Spleen (tissue), 11 donors: ENCODE results near the gene PNPLA3. TPM values are rescaled to one million over a fixed set of nuclear protein-coding genes. Genes with fewer than 3 reads are reported as not detected.

Source experiments
- DNase-seq: peaks from one replicate; pipeline ENCODE4 v3.0.0-alpha.2; 2020
- H3K27ac ChIP-seq, 8 donors: fragments of 200-600 bp; sonication (generic) in 7 of 8; 1 replicate in 4 of 8; 2 replicates in 4 of 8; pipeline versions ENCODE4 v1.5.0 to v1.8.0; 2016 to 2021; ENCODE audit warnings: inconsistent platforms in 4 of 8, mild to moderate bottlenecking in 4 of 8, moderate library complexity in 1 of 8
- H3K27me3 ChIP-seq, 7 donors: fragments of 200-600 bp; sonication (generic) in 6 of 7; replicated peaks in 1 of 7; 1 replicate in 4 of 7; 2 replicates in 3 of 7; pipeline versions ENCODE4 v1.5.0 to v1.8.0; 2016 to 2021; ENCODE audit warnings: inconsistent platforms in 3 of 7, mild to moderate bottlenecking in 1 of 7
- H3K36me3 ChIP-seq, 6 donors: fragments of 200-600 bp; sonication (generic) in 5 of 6; 1 replicate in 4 of 6; 2 replicates in 2 of 6; pipeline versions ENCODE4 v1.5.0 to v1.8.0; 2016 to 2021; ENCODE audit warnings: inconsistent platforms in 2 of 6
- H3K4me1 ChIP-seq, 6 donors: fragments of 200-600 bp; sonication (generic) in 5 of 6; 1 replicate in 3 of 6; 2 replicates in 3 of 6; pipeline versions ENCODE4 v1.5.0 to v1.8.0; 2016 to 2021; ENCODE audit warnings: inconsistent platforms in 3 of 6
- H3K4me3 ChIP-seq, 8 donors: fragments of 200-600 bp; sonication (generic) in 7 of 8; 1 replicate in 4 of 8; 2 replicates in 4 of 8; pipeline versions ENCODE4 v1.5.0 to v1.8.0; 2016 to 2021; ENCODE audit warnings: inconsistent platforms in 4 of 8, mild to moderate bottlenecking in 4 of 8, moderate library complexity in 2 of 8
- H3K9me3 ChIP-seq, 8 donors: fragments of 200-600 bp; sonication (generic) in 7 of 8; 1 replicate in 4 of 8; 2 replicates in 4 of 8; pipeline versions ENCODE4 v1.5.0 to v1.8.0; 2016 to 2021; ENCODE audit warnings: inconsistent platforms in 4 of 8
- CTCF ChIP-seq, 11 experiments: fragments of 200-600 bp in 7 of 11; fragments of 450-650 bp in 4 of 11; sonication (generic) in 4 of 11; IDR thresholded peaks in 8 of 11; conservative IDR thresholded peaks in 3 of 11; 1 replicate in 7 of 11; 2 replicates in 4 of 11; pipeline versions ENCODE4 v1.4.0 to v1.8.0; 2016 to 2021; ENCODE audit warnings: antibody characterized with exemption in 11 of 11, inconsistent platforms in 4 of 11, mild to moderate bottlenecking in 1 of 11
- POLR2A ChIP-seq, 3 donors: fragments of 450-650 bp; IDR thresholded peaks; one replicate each; pipeline ENCODE4 v1.5.1; 2017; ENCODE audit warnings: antibody characterized with exemption in 3 of 3, mild to moderate bottlenecking in 1 of 3
- POLR2AphosphoS5 ChIP-seq, 3 donors: sonication (generic); formaldehyde crosslinking; IDR thresholded peaks; one replicate each; pipeline ENCODE4 v1.5.1; 2017; ENCODE audit warnings: antibody characterized with exemption in 3 of 3
- WGBS, 5 donors: extraction: QIAGEN DNeasy Blood & Tissue Kit in 3 of 5; methylation state at CpG; one replicate each; pipeline versions ENCODE4 v1.1.5 to v1.1.7; 2013 to 2018; 5-methylcytosine and 5-hydroxymethylcytosine counted together
- intact Hi-C: fragments of 100-400 bp; cut with DNase I; formaldehyde crosslinking; loops from one replicate; pipeline ENCODE4 v1.15.0; 2023; ENCODE audit warnings: low total_unique reads
- polyA plus RNA-seq, 3 donors: library from polyadenylated mRNA; stranded (reverse); fragments of 200-250 nt; gene quantifications; one replicate each; pipeline ENCODE4 v1.2.1, GENCODE V29; 2013
- total RNA-seq, 7 donors: library from RNA; depleted of rRNA in 3 of 7; stranded (reverse); fragments of >200 nt in 3 of 7; fragmentation: NEBNext Ultra II Directional in 4 of 7; extraction: Animal tissue kit (Norgen Biotek cat#: 25700) in 4 of 7; gene quantifications; one replicate each; pipeline versions ENCODE4 v1.1.0 to v1.2.1, GENCODE V29; 2016 to 2021
- donor health status: healthy with polysubstance abuse.
- donor health status: DM: no; HTN: no; CAD: no; lungs with moderate emphysema.
- donor health status: DM: no; HTN: no; CAD: no.
- donor health status: Bipolar disorder and iron deficiency.
- donor health status: healthy.
- donor health status: DM: no; HTN: no; CAD: no.
- donor health status: DM: yes; HTN: yes; CAD: no.

Gene PNPLA3
- total and polyA plus RNA-seq, 10 donors: 0.21 to 2.7 (median 1.2) TPM; not detected in 2

- H3K4me3 ChIP-seq: no peak overlapping the region
- H3K4me1 ChIP-seq: peaks cover 0 to 5% (median 0%) of the 10 kb centered on the region in 6 donors
- peaks cover 0 to 26% (median 0%) of the 10 kb centered on the region in 7 donors for H3K27me3 ChIP-seq
- no peak overlapping the region for H3K27ac ChIP-seq
- TF ChIP-seq CTCF (IDR thresholded peaks at IDR 0.05 in 8 of 11, conservative IDR thresholded peaks at IDR 0.05 in 3 of 11) (no peak), POLR2A (IDR thresholded peaks at IDR 0.05) (no peak), POLR2AphosphoS5 (IDR thresholded peaks at IDR 0.05) (no peak)
- WGBS, 5 donors: 80 to 86% (median 84%) methylated on average over 6 of the region's 6 CpGs
- H3K9me3 ChIP-seq: peaks cover 0 to 8% (median 0%) of the 10 kb centered on the region in 8 donors
- H3K36me3 ChIP-seq: no peaks in the 10 kb centered on the region
- intact Hi-C loops: no loop called here
- no peak for DNase-seq
Measured at GRCh38 chr22:43941449-43941848, 17.8 kb downstream of the PNPLA3 start.

- peaks cover 0 to 8% (median 0%) of the 10 kb centered on the region in 8 donors for H3K9me3 ChIP-seq
Measured at GRCh38 chr22:43944670-43945430, 21.2 kb downstream of the PNPLA3 start.

GRCh38 chr22:43945632-43946383 is 22.2 kb downstream of the PNPLA3 start:
- peak in 10 of 11 experiments; percentile 29 to 80 (median 60) for TF ChIP-seq CTCF (IDR thresholded peaks at IDR 0.05 in 8 of 11, conservative IDR thresholded peaks at IDR 0.05 in 3 of 11)
- no peak for TF ChIP-seq POLR2A (IDR thresholded peaks at IDR 0.05)
- peak; percentile 85 for DNase-seq
- peaks cover 0 to 18% (median 0%) of the 10 kb centered on the region in 7 donors for H3K27me3 ChIP-seq
- H3K27ac ChIP-seq: no peak overlapping the region
- 43 to 79% (median 50%) methylated on average over 4 to 12 of the region's 12 CpGs for WGBS, 5 donors
- H3K9me3 ChIP-seq: peaks cover 0 to 8% (median 0%) of the 10 kb centered on the region in 8 donors
- intact Hi-C loops: no loop called here
- no peak overlapping the region for H3K4me3 ChIP-seq
- H3K4me1 ChIP-seq: peaks cover 0 to 5% (median 0%) of the 10 kb centered on the region in 6 donors
- no peaks in the 10 kb centered on the region for H3K36me3 ChIP-seq

More at GRCh38 chr22:43944670-43945430, 21.2 kb downstream of the PNPLA3 start:
- H3K36me3 ChIP-seq: no peaks in the 10 kb centered on the region
- TF ChIP-seq POLR2A (IDR thresholded peaks at IDR 0.05) (no peak), POLR2AphosphoS5 (IDR thresholded peaks at IDR 0.05) (no peak), CTCF (IDR thresholded peaks at IDR 0.05 in 8 of 11, conservative IDR thresholded peaks at IDR 0.05 in 3 of 11) (no peak)
- intact Hi-C loops: no loop called here
- H3K27ac ChIP-seq: no peak overlapping the region
- no peak for DNase-seq
- no peak overlapping the region for H3K4me3 ChIP-seq
- WGBS, 5 donors: 81 to 90% (median 86%) methylated on average over 20 of the region's 20 CpGs
- peaks cover 0 to 18% (median 0%) of the 10 kb centered on the region in 7 donors for H3K27me3 ChIP-seq
- peaks cover 0 to 5% (median 0%) of the 10 kb centered on the region in 6 donors for H3K4me1 ChIP-seq

- H3K4me3 ChIP-seq: no peak overlapping the region
- TF ChIP-seq POLR2A (IDR thresholded peaks at IDR 0.05) (no peak), POLR2AphosphoS5 (IDR thresholded peaks at IDR 0.05) (no peak), CTCF (IDR thresholded peaks at IDR 0.05 in 8 of 11, conservative IDR thresholded peaks at IDR 0.05 in 3 of 11) (no peak)
- peaks cover 0 to 5% (median 0%) of the 10 kb centered on the region in 6 donors for H3K4me1 ChIP-seq
- peaks cover 0 to 8% (median 0%) of the 10 kb centered on the region in 8 donors for H3K9me3 ChIP-seq
- WGBS, 5 donors: 64 to 77% (median 69%) methylated on average over 7 of the region's 7 CpGs
- H3K27me3 ChIP-seq: peaks cover 0 to 18% (median 0%) of the 10 kb centered on the region in 7 donors
- intact Hi-C loops: no loop called here
- DNase-seq: no peak
- no peaks in the 10 kb centered on the region for H3K36me3 ChIP-seq
- H3K27ac ChIP-seq: no peak overlapping the region
Measured at GRCh38 chr22:43946384-43946667, 22.7 kb downstream of the PNPLA3 start.
